CD4-positive, alpha-beta T cell (primary cell): Measurements from ENCODE around the gene TMCO4. TPM values are rescaled to one million over a fixed set of nuclear protein-coding genes. Genes with fewer than 3 reads are reported as not detected.

Source experiments
- ATAC-seq: fragments of 200-7000 bp; cut with Tn5 transposase; one replicate; pipeline ENCODE4 v1.10.0; 2022; ENCODE audit warnings: mild to moderate bottlenecking; ENCODE audit not compliant: poor library complexity
- CTCF ChIA-PET: fragments of 350-600 bp; sonication (Branson Sonifier 250); formaldehyde crosslinking; loops from one replicate; lab custom pipeline; 2021; ENCODE audit warnings: antibody characterized with exemption, inconsistent platforms; lab: Charles Lee
- POLR2A ChIA-PET: fragments of 350-600 bp; sonication (Branson Sonifier 250); formaldehyde crosslinking; loops from one replicate; lab custom pipeline; 2021; ENCODE audit warnings: antibody characterized with exemption, inconsistent platforms; lab: Charles Lee
- DNase-seq, 14 experiments: peaks; one replicate each; pipeline ENCODE4 v3.0.0-alpha.2; 2013 to 2020; ENCODE audit warnings: mixed read lengths in 2 of 14
- H3K27ac ChIP-seq, 2 donors: one replicate each; pipeline versions ENCODE4 v1.5.1 to v1.7.0; 2013; ENCODE audit warnings: low read length in 2 of 2, low read depth in 1 of 2, mild to moderate bottlenecking in 1 of 2
- H3K27me3 ChIP-seq, 2 experiments: 1 replicate in 1 of 2; 2 replicates in 1 of 2; pipeline versions ENCODE4 v1.6.1 to v1.7.0; 2013; ENCODE audit warnings: low read length in 2 of 2, control low read depth in 1 of 2, mild to moderate bottlenecking in 1 of 2, moderate library complexity in 1 of 2; ENCODE audit not compliant: insufficient read depth in 2 of 2, control insufficient read depth in 1 of 2
- H3K36me3 ChIP-seq: one replicate; pipeline ENCODE4 v1.6.1; 2013; ENCODE audit warnings: low read length, control low read depth; ENCODE audit not compliant: insufficient read depth
- H3K4me1 ChIP-seq: one replicate; pipeline ENCODE4 v1.6.1; 2013; ENCODE audit warnings: low read length, control low read depth; ENCODE audit not compliant: insufficient read depth
- H3K4me3 ChIP-seq: one replicate; pipeline ENCODE4 v1.5.1; 2013; ENCODE audit warnings: mild to moderate bottlenecking, low read length, moderate library complexity
- H3K9me3 ChIP-seq, 2 experiments: 1 replicate in 1 of 2; 2 replicates in 1 of 2; pipeline versions ENCODE4 v1.6.1 to v1.7.0; 2013; ENCODE audit warnings: low read length in 2 of 2, mild to moderate bottlenecking in 2 of 2, control low read depth in 1 of 2, moderate library complexity in 1 of 2; ENCODE audit not compliant: control insufficient read depth in 1 of 2, insufficient read depth in 1 of 2
- H3K27ac Mint-ChIP-seq: one replicate; pipeline ENCODE4 v1.8.0; 2020; ENCODE audit warnings: mixed read lengths
- H3K27me3 Mint-ChIP-seq: one replicate; pipeline ENCODE4 v1.8.0; 2021; ENCODE audit warnings: mixed read lengths
- H3K36me3 Mint-ChIP-seq: one replicate; pipeline ENCODE4 v1.8.0; 2021; ENCODE audit warnings: low read depth, mixed read lengths
- H3K4me1 Mint-ChIP-seq: one replicate; pipeline ENCODE4 v1.8.0; 2021; ENCODE audit warnings: low read depth, mixed read lengths
- H3K4me3 Mint-ChIP-seq: one replicate; pipeline ENCODE4 v1.8.0; 2020; ENCODE audit warnings: mild to moderate bottlenecking, mixed read lengths
- H3K9me3 Mint-ChIP-seq: one replicate; pipeline ENCODE4 v1.8.0; 2020; ENCODE audit warnings: mixed read lengths
- intact Hi-C, 2 experiments: fragments of 100-400 bp; cut with DNase I in 1 of 2; cut with micrococcal nuclease in 1 of 2; formaldehyde crosslinking; loops; one replicate each; pipeline versions ENCODE4 v1.15.1 to v1.9.0; 2023 to 2025; cut with DNase I, micrococcal nuclease
- total RNA-seq, 174 experiments: library from RNA in 2 of 174; stranded (reverse) in 2 of 174; gene quantifications; one replicate each; pipeline ENCODE4 v1.2.3 and lab custom pipeline; 2021 to 2026
- TF ChIP-seq, protein P1 (sequence below): fragments of 200-600 bp; IDR thresholded peaks from one replicate; pipeline ENCODE4 v1.8.0; 2022; ENCODE audit warnings: antibody characterized with exemption, mild to moderate bottlenecking

TMCO4 gene
- total RNA-seq, 2 experiments from 2014 or later = 12.4 to 13.9 TPM

- Mint-ChIP-seq H3K9me3 (no peaks in the 10 kb centered on the region), H3K4me3 (no peak overlapping the region), H3K27me3 (peaks cover 18% of the 10 kb centered on the region), H3K36me3 (no peaks in the 10 kb centered on the region), H3K4me1 (peaks cover 13% of the 10 kb centered on the region), H3K27ac (no peak overlapping the region)
- ChIA-PET CTCF (interaction anchor here (1.2 kb wide), 1 partner anchor 10 kb away, joined by 4 read pairs; no protein-coding TSS in a partner anchor), POLR2A (no interaction called here)
- TF ChIP-seq, protein P1, sequence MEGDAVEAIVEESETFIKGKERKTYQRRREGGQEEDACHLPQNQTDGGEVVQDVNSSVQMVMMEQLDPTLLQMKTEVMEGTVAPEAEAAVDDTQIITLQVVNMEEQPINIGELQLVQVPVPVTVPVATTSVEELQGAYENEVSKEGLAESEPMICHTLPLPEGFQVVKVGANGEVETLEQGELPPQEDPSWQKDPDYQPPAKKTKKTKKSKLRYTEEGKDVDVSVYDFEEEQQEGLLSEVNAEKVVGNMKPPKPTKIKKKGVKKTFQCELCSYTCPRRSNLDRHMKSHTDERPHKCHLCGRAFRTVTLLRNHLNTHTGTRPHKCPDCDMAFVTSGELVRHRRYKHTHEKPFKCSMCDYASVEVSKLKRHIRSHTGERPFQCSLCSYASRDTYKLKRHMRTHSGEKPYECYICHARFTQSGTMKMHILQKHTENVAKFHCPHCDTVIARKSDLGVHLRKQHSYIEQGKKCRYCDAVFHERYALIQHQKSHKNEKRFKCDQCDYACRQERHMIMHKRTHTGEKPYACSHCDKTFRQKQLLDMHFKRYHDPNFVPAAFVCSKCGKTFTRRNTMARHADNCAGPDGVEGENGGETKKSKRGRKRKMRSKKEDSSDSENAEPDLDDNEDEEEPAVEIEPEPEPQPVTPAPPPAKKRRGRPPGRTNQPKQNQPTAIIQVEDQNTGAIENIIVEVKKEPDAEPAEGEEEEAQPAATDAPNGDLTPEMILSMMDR = no peak
- H3K27ac ChIP-seq = no peak overlapping the region
- H3K4me3 ChIP-seq = no peak overlapping the region
- intact Hi-C loops = no loop called here
- no peaks in the 10 kb centered on the region for H3K4me1 ChIP-seq
- no peak for DNase-seq
- ATAC-seq = no peak
- H3K36me3 ChIP-seq = no peaks in the 10 kb centered on the region
- no peaks in the 10 kb centered on the region for H3K9me3 ChIP-seq
- H3K27me3 ChIP-seq = peaks cover 0 to 8% of the 10 kb centered on the region in 2 experiments
Observed at GRCh38 chr1:19672237-19672636, 127.5 kb downstream of the TMCO4 start.

DNA sequence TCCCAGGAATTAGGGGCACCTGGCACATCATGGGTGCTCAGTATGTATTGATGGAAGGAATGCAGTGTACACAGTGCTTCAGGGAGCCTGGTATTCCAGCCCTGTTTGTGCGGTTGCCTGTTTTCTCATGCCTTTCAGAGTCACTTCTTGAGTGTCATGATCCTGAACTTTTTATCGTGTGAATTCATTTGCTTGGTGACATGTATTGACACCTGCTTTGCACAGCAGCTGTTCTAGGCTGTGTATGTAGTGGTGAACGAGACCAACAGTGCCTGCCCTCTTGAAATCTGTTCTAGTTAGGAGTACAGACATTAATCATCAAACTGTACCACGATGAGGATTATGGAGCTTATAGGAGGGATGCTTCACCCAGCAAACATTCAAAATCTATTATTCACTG, 128.9 kb downstream of the TMCO4 start:
- no peak for DNase-seq
- intact Hi-C loops = no loop called here
- Mint-ChIP-seq H3K4me1 (peaks cover 22% of the 10 kb centered on the region), H3K4me3 (no peak overlapping the region), H3K27me3 (peaks cover 33% of the 10 kb centered on the region), H3K36me3 (no peaks in the 10 kb centered on the region), H3K27ac (no peak overlapping the region), H3K9me3 (no peaks in the 10 kb centered on the region)
- Histone ChIP-seq H3K9me3 (no peaks in the 10 kb centered on the region), H3K4me3 (no peak overlapping the region), H3K27me3 (peaks cover 0 to 8% of the 10 kb centered on the region in 2 experiments), H3K4me1 (peaks cover 3% of the 10 kb centered on the region), H3K27ac (no peak overlapping the region), H3K36me3 (no peaks in the 10 kb centered on the region)
- ChIA-PET CTCF (no interaction called here), POLR2A (no interaction called here)
- ATAC-seq = no peak
- TF ChIP-seq, protein P1 = no peak

- intact Hi-C loops = loop anchor here in 1 of 2 experiments (10.0 kb wide), 1 partner anchor 376 kb away; no protein-coding TSS in a partner anchor
- Histone ChIP-seq H3K27me3 (peaks cover 10% of the 10 kb centered on the region in 2 experiments), H3K36me3 (no peaks in the 10 kb centered on the region), H3K4me1 (peaks cover 18% of the 10 kb centered on the region), H3K4me3 (no peak overlapping the region), H3K9me3 (no peaks in the 10 kb centered on the region), H3K27ac (no peak overlapping the region)
- Mint-ChIP-seq H3K4me1 (peaks cover 28% of the 10 kb centered on the region), H3K9me3 (no peaks in the 10 kb centered on the region), H3K4me3 (no peak overlapping the region), H3K27ac (no peak overlapping the region), H3K27me3 (peaks cover 42% of the 10 kb centered on the region), H3K36me3 (no peaks in the 10 kb centered on the region)
- TF ChIP-seq, protein P1 = no peak
- ATAC-seq = no peak
- no peak for DNase-seq
- CTCF ChIA-PET = interaction anchor here (1.2 kb wide), 1 partner anchor 15 kb away, joined by 3 read pairs; no protein-coding TSS in a partner anchor
- POLR2A ChIA-PET = interaction anchor here (1.1 kb wide), 1 partner anchor 18 kb away, joined by 3 read pairs; no protein-coding TSS in a partner anchor
Observed at GRCh38 chr1:19668888-19669287, 130.8 kb downstream of the TMCO4 start.
